GM12878 (cell line): ENCODE data around the gene HSPA4. TPM values are rescaled to one million over a fixed set of nuclear protein-coding genes. Genes with fewer than 3 reads are reported as not detected.

Experiments
- ATAC-seq: fragments of 200-7000 bp; cut with Tn5 transposase; 3 replicates; pipeline ENCODE4 v1.9.1; 2020; ENCODE audit warnings: mild to moderate bottlenecking, moderate library complexity
- Bru-seq: library from RNA; stranded (reverse); fragments of 400-500 nt; gene quantifications from one replicate; lab custom pipeline; 2021; lab: Mats Ljungman, UMichigan
- BruChase-seq, 2 experiments: library from RNA; stranded (reverse); fragments of 400-500 nt; gene quantifications; one replicate each; lab custom pipeline; 2021; lab: Mats Ljungman, UMichigan
- BruUV-seq: library from RNA; stranded (reverse); fragments of 400-500 nt; replicated peaks from 2 replicates; lab custom pipeline; 2021; lab: Mats Ljungman, UMichigan
- CTCF ChIA-PET: fragments of 300-600 bp; sonication (Branson Sonifier 250); formaldehyde crosslinking; extraction: SDS; loops from one replicate; lab custom pipeline; 2021; ENCODE audit warnings: inconsistent platforms; lab: Yijun Ruan, JAX
- POLR2A ChIA-PET: fragments of 350-600 bp; formaldehyde crosslinking; extraction: SDS; loops from one replicate; lab custom pipeline; 2021; ENCODE audit warnings: inconsistent platforms; lab: Charles Lee
- RAD21 ChIA-PET: fragments of 300-600 bp; sonication (Branson Sonifier 250); formaldehyde crosslinking; loops from one replicate; lab custom pipeline; 2023; ENCODE audit warnings: antibody characterized with exemption; ENCODE audit not compliant: unreplicated experiment; lab: Charles Lee
- SMC1A ChIA-PET: fragments of 300-600 bp; sonication (Branson Sonifier 250); formaldehyde crosslinking; loops from one replicate; lab custom pipeline; 2023; ENCODE audit not compliant: unreplicated experiment, uncharacterized antibody; lab: Charles Lee
- DNase-seq: peaks from one replicate; pipeline ENCODE4 v3.0.0-alpha.2; 2011; ENCODE audit warnings: low read depth, low spot score
- FAIRE-seq: peaks from 3 replicates; lab custom pipeline; 2011; peaks lifted over from hg19 to GRCh38; lab: Jason Lieb, UNC
- H2AFZ ChIP-seq: 2 replicates; pipeline ENCODE4 v1.6.0; 2011; ENCODE audit warnings: low read depth, low read length, control low read depth; ENCODE audit not compliant: control insufficient read depth
- H3K27ac ChIP-seq: 2 replicates; pipeline ENCODE4 v1.5.1; 2011; ENCODE audit warnings: control low read depth; ENCODE audit not compliant: control insufficient read depth, insufficient read depth
- H3K27me3 ChIP-seq, 2 experiments: replicated peaks in 1 of 2; 2 replicates each; pipeline versions ENCODE4 v1.6.0 to v1.6.1; 2011; ENCODE audit warnings: low read length in 1 of 2; ENCODE audit not compliant: control insufficient read depth in 2 of 2, insufficient read depth in 2 of 2
- H3K36me3 ChIP-seq, 2 experiments: 2 replicates each; pipeline ENCODE4 v1.5.1; 2011; ENCODE audit warnings: low read length in 1 of 2; ENCODE audit not compliant: control insufficient read depth in 2 of 2, insufficient read depth in 2 of 2
- H3K4me1 ChIP-seq: 2 replicates; pipeline ENCODE4 v1.6.1; 2011; ENCODE audit warnings: mild to moderate bottlenecking, low read length, moderate library complexity, mixed read lengths; ENCODE audit not compliant: control insufficient read depth, insufficient read depth
- H3K4me2 ChIP-seq: 2 replicates; pipeline ENCODE4 v1.6.0; 2011; ENCODE audit warnings: control low read depth; ENCODE audit not compliant: control insufficient read depth, insufficient read depth
- H3K4me3 ChIP-seq: fragments of 200-600 bp; sonication (generic); 2 replicates; pipeline ENCODE4 v1.5.1; 2016
- H3K79me2 ChIP-seq: 2 replicates; pipeline ENCODE4 v1.6.0; 2011; ENCODE audit warnings: low read length; ENCODE audit not compliant: control insufficient read depth, insufficient read depth
- H3K9ac ChIP-seq: 2 replicates; pipeline ENCODE4 v1.8.0; 2011; ENCODE audit warnings: low read length, control low read depth, mixed read lengths; ENCODE audit not compliant: control insufficient read depth, insufficient read depth
- H3K9me3 ChIP-seq: replicated peaks from 3 replicates; pipeline ENCODE4 v1.5.1; 2011; ENCODE audit warnings: mild to moderate bottlenecking, low read length; ENCODE audit not compliant: control insufficient read depth, insufficient read depth
- H4K20me1 ChIP-seq: 2 replicates; pipeline ENCODE4 v1.6.0; 2011; ENCODE audit not compliant: control insufficient read depth, insufficient read depth
- BACH1 ChIP-seq: fragments of 450-650 bp; IDR thresholded peaks from 2 replicates; pipeline ENCODE4 v1.6.1; 2017; ENCODE audit warnings: mild to moderate bottlenecking, borderline replicate concordance
- BCL11A ChIP-seq: IDR thresholded peaks from 2 replicates; pipeline ENCODE4 v1.6.1; 2011; ENCODE audit warnings: low read depth, low read length
- CBFB ChIP-seq: IDR thresholded peaks from 2 replicates; pipeline ENCODE4 v1.6.1; 2016; ENCODE audit warnings: antibody characterized with exemption, low read depth
- MXI1 ChIP-seq: fragments of 150-350 bp; IDR thresholded peaks from 2 replicates; pipeline ENCODE4 v1.6.1; 2011; ENCODE audit warnings: low read depth, mild to moderate bottlenecking, inconsistent platforms, low read length, improper control_type of control experiment
- PAX5 ChIP-seq: IDR thresholded peaks from 2 replicates; pipeline ENCODE4 v1.6.1; 2011; ENCODE audit warnings: low read depth, low read length, borderline replicate concordance
- POLR2A ChIP-seq: IDR thresholded peaks from 2 replicates; pipeline ENCODE4 v1.6.1; 2011; ENCODE audit warnings: low read depth, mild to moderate bottlenecking, low read length
- RCOR1 ChIP-seq: conservative IDR thresholded peaks from 2 replicates; pipeline ENCODE4 v1.6.1; 2012; ENCODE audit warnings: low read depth, low read length, improper control_type of control experiment
- TCF3 ChIP-seq: IDR thresholded peaks from 2 replicates; pipeline ENCODE4 v1.6.1; 2012; ENCODE audit warnings: low read depth, mild to moderate bottlenecking, low read length, borderline replicate concordance; ENCODE audit not compliant: insufficient read depth
- ZBED1 ChIP-seq: IDR thresholded peaks from 2 replicates; pipeline ENCODE4 v1.6.1; 2016; ENCODE audit warnings: borderline replicate concordance
- WGBS: methylation state at CpG from one replicate; pipeline ENCODE4 v1.1.6; 2016; ENCODE audit warnings: low lambda C conversion rate; ENCODE audit not compliant: insufficient replicate concordance, insufficient coverage; ENCODE audit errors: missing lambda C conversion rate; 5-methylcytosine and 5-hydroxymethylcytosine counted together
- in situ Hi-C: fragments of 300-500 bp; cut with MboI; formaldehyde crosslinking; loops from 9 replicates; pipeline ENCODE4 v1.14.3; 2018; ENCODE audit warnings: mixed read lengths
- intact Hi-C: fragments of 100-400 bp; cut with micrococcal nuclease; formaldehyde crosslinking; loops from one replicate; pipeline ENCODE4 v1.14.2; 2022; ENCODE audit not compliant: unreplicated experiment
- long read RNA-seq, 2 experiments: library from polyadenylated mRNA; unstranded; transcript quantifications; one replicate each; pipeline ENCODE4 v2.0.0, GENCODE V29; 2019 to 2020
- polyA minus RNA-seq, 3 experiments: library from RNA; depleted of rRNA, polyadenylated mRNA; stranded (reverse); fragments of >200 nt; gene quantifications; 2 replicates each; pipeline ENCODE4 v1.2.3, GENCODE V29; 2011
- polyA plus RNA-seq, 11 experiments: library from polyadenylated mRNA; depleted of rRNA in 4 of 11; unstranded in 6 of 11; stranded (reverse) in 5 of 11; fragments of >200 nt; fragmentation: Nextera tagmentation in 4 of 11; fragmentation: Illumina TruSeq in 1 of 11; extraction: Ambion mirVana in 4 of 11; extraction: Trizol in 1 of 11; gene quantifications; 1 replicate in 1 of 11; 2 replicates in 10 of 11; pipeline versions ENCODE4 v1.2.1 to v1.2.3, GENCODE V29; 2011 to 2016; ENCODE audit warnings: inconsistent platforms in 2 of 11, missing spikeins in 2 of 11, low read depth in 1 of 11
- total RNA-seq, 4 experiments: library from RNA; depleted of rRNA in 3 of 4; stranded (reverse); fragments of >200 nt in 3 of 4; fragmentation: Illumina TruSeq in 1 of 4; extraction: Trizol in 1 of 4; gene quantifications; 2 replicates each; pipeline versions ENCODE4 v1.2.1 to v1.2.3, GENCODE V29; 2013 to 2021
- TF ChIP-seq, protein P1 (sequence below): fragments of 450-650 bp; IDR thresholded peaks from 2 replicates; pipeline ENCODE4 v1.6.1; 2017; ENCODE audit warnings: antibody characterized with exemption, mild to moderate bottlenecking, moderate library complexity

The HSPA4 gene
- 31.2 and 36.2 TPM in 2 replicates for total RNA-seq (2013; cell fraction: nucleolus; rRNA removed)
- total RNA-seq (2014; rRNA removed) (72.7 and 93.4 TPM in 2 replicates), total RNA-seq (2014; rRNA removed; fragmentation: Illumina TruSeq; extraction: Trizol) (128 and 135 TPM in 2 replicates), total RNA-seq (2021) (163 and 166 TPM in 2 replicates), polyA plus RNA-seq (2011; rRNA removed) (82.6 and 145 TPM in 2 replicates), polyA plus RNA-seq (2014; fragmentation: Illumina TruSeq; extraction: Trizol) (109 and 122 TPM in 2 replicates), polyA plus RNA-seq (2014; fragmentation: Nextera tagmentation; extraction: Ambion mirVana) (100 to 1,000 TPM in 1 of 2 experiments, 10 to 100 TPM in 1; 69.5 to 123 TPM), polyA plus RNA-seq (2014; rRNA removed) (47.2 and 61.6 TPM in 2 replicates), polyA plus RNA-seq (2016; fragmentation: Nextera tagmentation; extraction: Ambion mirVana) (100 to 1,000 TPM; 202 to 234 TPM), polyA minus RNA-seq (2011; rRNA and poly(A)+ RNA removed) (36.7 and 54.7 TPM in 2 replicates), Bru-seq, nascent RNA (percentile 85 among the genes with signal in this experiment), BruChase-seq, experiment 1, labeled RNA remaining after a 6-hour chase (percentile 91 among the genes with signal in this experiment), BruChase-seq, experiment 2, labeled RNA remaining after a 2-hour chase (percentile 87 among the genes with signal in this experiment)
- polyA plus RNA-seq (2011; ENCODE audit: low read depth) = 82.2 TPM
- 19.1 and 19.7 TPM in 2 replicates for polyA plus RNA-seq (2011; cell fraction: cytosol; rRNA removed)
- polyA plus RNA-seq (2011; cell fraction: nucleus; rRNA removed) = 17.7 and 26.7 TPM in 2 replicates
- 79.3 and 83.7 TPM in 2 replicates for polyA plus RNA-seq (2012)
- polyA minus RNA-seq (2011; cell fraction: cytosol; rRNA and poly(A)+ RNA removed) = 28.3 and 36.0 TPM in 2 replicates
- polyA minus RNA-seq (2011; cell fraction: nucleus; rRNA and poly(A)+ RNA removed) = 9.1 and 13.7 TPM in 2 replicates
- long read RNA-seq, experiment 1, full-length matches to known transcripts = 75 of 93 reads
- long read RNA-seq, experiment 1, partial matches to known transcripts = 6 of 93 reads
- long read RNA-seq, experiment 1, other reads (novel, unspliced or antisense) = 12 of 93 reads
- long read RNA-seq, experiment 2, full-length matches to known transcripts = 1,020 of 1,247 reads
- long read RNA-seq, experiment 2, partial matches to known transcripts = 136 of 1,247 reads
- long read RNA-seq, experiment 2, other reads (novel, unspliced or antisense) = 91 of 1,247 reads

DNA sequence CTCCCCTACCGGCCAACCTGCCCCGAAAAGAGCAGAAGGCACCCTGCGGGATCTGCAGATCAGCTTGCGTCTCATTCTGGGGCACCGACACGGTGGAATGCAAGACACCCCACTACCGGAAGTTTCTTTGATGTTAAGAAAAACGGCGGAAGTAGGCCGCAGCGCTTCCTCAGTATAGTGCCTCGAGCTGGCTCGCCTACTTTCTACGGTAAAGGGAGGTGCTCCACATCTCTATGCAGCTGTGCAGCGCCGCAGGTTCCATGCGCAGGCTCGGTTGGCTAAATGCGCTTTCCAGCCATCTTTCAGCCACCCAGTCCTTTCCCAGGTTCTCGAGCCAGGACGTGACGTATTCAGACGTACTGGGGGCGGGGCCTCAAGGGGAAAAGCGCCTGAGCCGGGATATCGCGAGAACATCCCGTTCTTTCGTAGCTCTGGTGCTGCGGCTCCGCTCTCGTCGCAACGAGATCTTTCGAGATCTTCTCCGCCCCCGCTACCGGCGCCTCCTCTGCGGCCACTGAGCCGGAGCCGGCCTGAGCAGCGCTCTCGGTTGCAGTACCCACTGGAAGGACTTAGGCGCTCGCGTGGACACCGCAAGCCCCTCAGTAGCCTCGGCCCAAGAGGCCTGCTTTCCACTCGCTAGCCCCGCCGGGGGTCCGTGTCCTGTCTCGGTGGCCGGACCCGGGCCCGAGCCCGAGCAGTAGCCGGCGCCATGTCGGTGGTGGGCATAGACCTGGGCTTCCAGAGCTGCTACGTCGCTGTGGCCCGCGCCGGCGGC is at the start of gene HSPA4:
TSS of gene HSPA4 (plus strand) at position 472 of the 775 bp plus-strand sequence. CDS start at position 710, 238 bp downstream.
- ChIA-PET CTCF (interaction anchor here (0.6 to 1.2 kb wide), 4 partner anchors 25 to 814 kb away, joined by 3 to 4 read pairs (median 4); no protein-coding TSS in a partner anchor), POLR2A (interaction anchor here (0.5 to 4.6 kb wide), 13 partner anchors 11 to 1177 kb away, joined by 3 to 24 read pairs (median 4); partner anchors contain the start of genes AFF4 and ZCCHC10), SMC1A (interaction anchor here (1.0 to 2.8 kb wide), 5 partner anchors 17 to 89 kb away, joined by 3 to 9 read pairs (median 3); partner anchors contain the start of gene AFF4), RAD21 (interaction anchor here (0.6 to 1.9 kb wide), 6 partner anchors 51 to 657 kb away, joined by 3 to 5 read pairs (median 4); partner anchors contain the start of genes AFF4 and SEPTIN8)
- peak; percentile 96 for FAIRE-seq
- peak within 1 kb of the TSS; percentile 100 for H3K9ac ChIP-seq
- H3K4me3 ChIP-seq = peak within 1 kb of the TSS; percentile 94
- ATAC-seq = peak; percentile 91
- no TSS peak for BruUV-seq
- no peaks in the 10 kb centered on the region for H4K20me1 ChIP-seq
- H3K4me1 ChIP-seq = no peaks in the 10 kb centered on the region; the same call in 1 of the 2 replicates
- no peaks in the 10 kb centered on the region for H3K9me3 ChIP-seq
- 1% methylated on average over 68 of the region's 68 CpGs for WGBS
- intact Hi-C loops (loop anchor here (2.0 to 5.0 kb wide), 2 partner anchors 25 to 89 kb away; partner anchors contain the start of genes AFF4 and ZCCHC10), in situ Hi-C loops (no loop called here)
- peak within 1 kb of the TSS; percentile 99 for H3K27ac ChIP-seq
- 0 out of 4 replicates have a peak, but pooled peaks cover 0 to 4% of the 10 kb centered on the region in 2 experiments for H3K36me3 ChIP-seq
- peaks cover 62% of the 10 kb centered on the region for H3K79me2 ChIP-seq
- peak within 1 kb of the TSS; percentile 80 for H3K4me2 ChIP-seq
- no peaks in the 10 kb centered on the region for H3K27me3 ChIP-seq
- DNase-seq = peak; percentile 95
- H2AFZ ChIP-seq = peak within 1 kb of the TSS; percentile 85
- peak; percentile 83; the same call in 1 of the 2 replicates for TF ChIP-seq MXI1
- TF ChIP-seq BCL11A = no peak
- TF ChIP-seq POLR2A = peak; percentile 92
- peak; percentile 69; the same call in 1 of the 2 replicates for TF ChIP-seq BACH1
- TF ChIP-seq CBFB = peak; percentile 94
- TF ChIP-seq, protein P1, sequence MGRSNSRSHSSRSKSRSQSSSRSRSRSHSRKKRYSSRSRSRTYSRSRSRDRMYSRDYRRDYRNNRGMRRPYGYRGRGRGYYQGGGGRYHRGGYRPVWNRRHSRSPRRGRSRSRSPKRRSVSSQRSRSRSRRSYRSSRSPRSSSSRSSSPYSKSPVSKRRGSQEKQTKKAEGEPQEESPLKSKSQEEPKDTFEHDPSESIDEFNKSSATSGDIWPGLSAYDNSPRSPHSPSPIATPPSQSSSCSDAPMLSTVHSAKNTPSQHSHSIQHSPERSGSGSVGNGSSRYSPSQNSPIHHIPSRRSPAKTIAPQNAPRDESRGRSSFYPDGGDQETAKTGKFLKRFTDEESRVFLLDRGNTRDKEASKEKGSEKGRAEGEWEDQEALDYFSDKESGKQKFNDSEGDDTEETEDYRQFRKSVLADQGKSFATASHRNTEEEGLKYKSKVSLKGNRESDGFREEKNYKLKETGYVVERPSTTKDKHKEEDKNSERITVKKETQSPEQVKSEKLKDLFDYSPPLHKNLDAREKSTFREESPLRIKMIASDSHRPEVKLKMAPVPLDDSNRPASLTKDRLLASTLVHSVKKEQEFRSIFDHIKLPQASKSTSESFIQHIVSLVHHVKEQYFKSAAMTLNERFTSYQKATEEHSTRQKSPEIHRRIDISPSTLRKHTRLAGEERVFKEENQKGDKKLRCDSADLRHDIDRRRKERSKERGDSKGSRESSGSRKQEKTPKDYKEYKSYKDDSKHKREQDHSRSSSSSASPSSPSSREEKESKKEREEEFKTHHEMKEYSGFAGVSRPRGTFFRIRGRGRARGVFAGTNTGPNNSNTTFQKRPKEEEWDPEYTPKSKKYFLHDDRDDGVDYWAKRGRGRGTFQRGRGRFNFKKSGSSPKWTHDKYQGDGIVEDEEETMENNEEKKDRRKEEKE = no peak
- TF ChIP-seq ZBED1 = peak; percentile 65; the same call in 1 of the 2 replicates
- TF ChIP-seq TCF3 = no peak
- TF ChIP-seq PAX5 = peak; percentile 61; the same call in 1 of the 2 replicates
- TF ChIP-seq RCOR1 = peak; percentile 95; the same call in 1 of the 2 replicates
